Caco-2 (cell line): ENCODE measurements around the gene DIO3. TPM values are rescaled to one million over a fixed set of nuclear protein-coding genes. Genes with fewer than 3 reads are reported as not detected.
A peak's percentile ranks its signal among the peaks of the same experiment; 100 is the strongest.
"Not testable (repeated sequence)": the region's sequence is repeated elsewhere in the genome, so short reads cannot be mapped to it uniquely, and the experiment has no call there.

ENCODE experiments used
- BruUV-seq: library from RNA; stranded (reverse); fragments of 400-500 nt; replicated peaks from 2 replicates; lab custom pipeline; 2021; lab: Mats Ljungman, UMichigan
- CTCF ChIA-PET: fragments of 300-600 bp; sonication (Branson Sonifier 250); formaldehyde crosslinking; loops from one replicate; lab custom pipeline; 2022; ENCODE audit warnings: antibody characterized with exemption; lab: Charles Lee
- POLR2A ChIA-PET: fragments of 300-600 bp; sonication (Branson Sonifier 250); formaldehyde crosslinking; loops from one replicate; lab custom pipeline; 2022; ENCODE audit warnings: antibody characterized with exemption; lab: Charles Lee
- DNase-seq, 2 experiments: peaks; one replicate each; pipeline versions ENCODE4 v3.0.0 to v3.0.0-alpha.2; 2020 to 2022
- H3K27me3 ChIP-seq: replicated peaks from 2 replicates; pipeline ENCODE4 v1.6.0; 2011; ENCODE audit warnings: low read length; ENCODE audit not compliant: control insufficient read depth, insufficient read depth
- H3K36me3 ChIP-seq: 2 replicates; pipeline ENCODE4 v1.5.1; 2011; ENCODE audit warnings: low read length; ENCODE audit not compliant: control insufficient read depth, insufficient read depth
- H3K4me1 ChIP-seq: fragments of 250-450 bp; sonication (Bioruptor Pico); 2 replicates; pipeline ENCODE4 v1.5.1; 2020; ENCODE audit warnings: mild to moderate bottlenecking
- H3K4me3 ChIP-seq: 2 replicates; pipeline ENCODE4 v1.5.1; 2011; ENCODE audit warnings: low read depth, mild to moderate bottlenecking, control low read depth, low read length
- H3K9me3 ChIP-seq: fragments of 250-450 bp; sonication (Bioruptor Pico); 2 replicates; pipeline ENCODE4 v1.5.1; 2020; ENCODE audit warnings: mild to moderate bottlenecking, moderate library complexity
- H3K27ac Mint-ChIP-seq: one replicate; pipeline ENCODE4 v1.8.0; 2022; ENCODE audit warnings: mixed read lengths; ENCODE audit not compliant: unreplicated experiment
- H3K27me3 Mint-ChIP-seq: one replicate; pipeline ENCODE4 v1.8.0; 2022; ENCODE audit warnings: mixed read lengths; ENCODE audit not compliant: insufficient read depth, unreplicated experiment
- H3K36me3 Mint-ChIP-seq: one replicate; pipeline ENCODE4 v1.8.0; 2022; ENCODE audit warnings: mild to moderate bottlenecking, mixed read lengths; ENCODE audit not compliant: insufficient read depth, unreplicated experiment
- H3K4me1 Mint-ChIP-seq: one replicate; pipeline ENCODE4 v1.8.0; 2022; ENCODE audit warnings: low read depth, mixed read lengths; ENCODE audit not compliant: unreplicated experiment
- H3K4me3 Mint-ChIP-seq: one replicate; pipeline ENCODE4 v1.8.0; 2022; ENCODE audit warnings: mild to moderate bottlenecking, moderate library complexity, mixed read lengths; ENCODE audit not compliant: unreplicated experiment
- H3K9me3 Mint-ChIP-seq: one replicate; pipeline ENCODE4 v1.8.0; 2022; ENCODE audit warnings: mixed read lengths; ENCODE audit not compliant: unreplicated experiment
- intact Hi-C: fragments of 100-400 bp; cut with micrococcal nuclease; formaldehyde crosslinking; loops from one replicate; pipeline ENCODE4 v1.10.0; 2022; ENCODE audit not compliant: unreplicated experiment
- total RNA-seq: library from RNA; stranded (reverse); gene quantifications from 2 replicates; pipeline ENCODE4 v1.2.3, GENCODE V29; 2022
- TF ChIP-seq, protein P1 (sequence below), 2 experiments: fragments of 200-600 bp in 1 of 2; IDR thresholded peaks; 1 replicate in 1 of 2; 2 replicates in 1 of 2; pipeline versions ENCODE4 v1.5.1 to v1.8.0; 2011 to 2022; ENCODE audit warnings: antibody characterized with exemption in 1 of 2, control low read depth in 1 of 2, inconsistent platforms in 1 of 2, low read depth in 1 of 2, low read length in 1 of 2, mild to moderate bottlenecking in 1 of 2, moderate library complexity in 1 of 2; ENCODE audit not compliant: insufficient read depth in 1 of 2, severe bottlenecking in 1 of 2, unreplicated experiment in 1 of 2

The DIO3 gene
- total RNA-seq, 1 experiment from 2014 or later = 0.41 TPM

GRCh38 chr14:101553931-101554330 is 7.4 kb upstream of the DIO3 start:
- Mint-ChIP-seq H3K36me3 (no peaks in the 10 kb centered on the region), H3K27ac (no peak overlapping the region), H3K4me3 (no peak overlapping the region), H3K9me3 (peaks cover 11% of the 10 kb centered on the region), H3K4me1 (peaks cover 10% of the 10 kb centered on the region), H3K27me3 (peaks cover 2% of the 10 kb centered on the region)
- POLR2A ChIA-PET = no interaction called here
- TF ChIP-seq, protein P1, sequence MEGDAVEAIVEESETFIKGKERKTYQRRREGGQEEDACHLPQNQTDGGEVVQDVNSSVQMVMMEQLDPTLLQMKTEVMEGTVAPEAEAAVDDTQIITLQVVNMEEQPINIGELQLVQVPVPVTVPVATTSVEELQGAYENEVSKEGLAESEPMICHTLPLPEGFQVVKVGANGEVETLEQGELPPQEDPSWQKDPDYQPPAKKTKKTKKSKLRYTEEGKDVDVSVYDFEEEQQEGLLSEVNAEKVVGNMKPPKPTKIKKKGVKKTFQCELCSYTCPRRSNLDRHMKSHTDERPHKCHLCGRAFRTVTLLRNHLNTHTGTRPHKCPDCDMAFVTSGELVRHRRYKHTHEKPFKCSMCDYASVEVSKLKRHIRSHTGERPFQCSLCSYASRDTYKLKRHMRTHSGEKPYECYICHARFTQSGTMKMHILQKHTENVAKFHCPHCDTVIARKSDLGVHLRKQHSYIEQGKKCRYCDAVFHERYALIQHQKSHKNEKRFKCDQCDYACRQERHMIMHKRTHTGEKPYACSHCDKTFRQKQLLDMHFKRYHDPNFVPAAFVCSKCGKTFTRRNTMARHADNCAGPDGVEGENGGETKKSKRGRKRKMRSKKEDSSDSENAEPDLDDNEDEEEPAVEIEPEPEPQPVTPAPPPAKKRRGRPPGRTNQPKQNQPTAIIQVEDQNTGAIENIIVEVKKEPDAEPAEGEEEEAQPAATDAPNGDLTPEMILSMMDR (IDR thresholded peaks at IDR 0.05; ENCODE audit: insufficient read depth in 1 of 2, low read depth in 1 of 2, low read length in 1 of 2, severe bottlenecking in 1 of 2, unreplicated experiment in 1 of 2) = no peak
- Histone ChIP-seq H3K36me3 (no peaks in the 10 kb centered on the region), H3K4me1 (peaks cover 15% of the 10 kb centered on the region; the same call in 1 of the 2 replicates), H3K27me3 (no peaks in the 10 kb centered on the region), H3K4me3 (no peak overlapping the region), H3K9me3 (no peaks in the 10 kb centered on the region)
- no peak for DNase-seq
- CTCF ChIA-PET = no interaction called here
- BruUV-seq = no TSS peak
- intact Hi-C loops = no loop called here

- peaks cover 10% of the 10 kb centered on the region for H3K4me1 Mint-ChIP-seq
- Histone ChIP-seq H3K4me1 (peaks cover 20% of the 10 kb centered on the region; the same call in 1 of the 2 replicates), H3K36me3 (no peaks in the 10 kb centered on the region), H3K27me3 (peaks cover 1% of the 10 kb centered on the region; the same call in 1 of the 2 replicates), H3K9me3 (no peaks in the 10 kb centered on the region), H3K4me3 (no peak overlapping the region)
- TF ChIP-seq, protein P1 (IDR thresholded peaks at IDR 0.05; ENCODE audit: insufficient read depth in 1 of 2, low read depth in 1 of 2, low read length in 1 of 2, severe bottlenecking in 1 of 2, unreplicated experiment in 1 of 2) = no peak
- CTCF ChIA-PET = interaction anchor here (0.6 kb wide), 1 partner anchor 13 kb away, joined by 4 read pairs; no protein-coding TSS in a partner anchor
- no TSS peak for BruUV-seq
- peaks cover 2% of the 10 kb centered on the region for H3K27me3 Mint-ChIP-seq
- peak overlapping the region; percentile 66 for H3K27ac Mint-ChIP-seq
- DNase-seq = peak; percentile 33 to 75
- intact Hi-C loops = no loop called here
- POLR2A ChIA-PET = interaction anchor here (0.6 kb wide), 1 partner anchor 654 kb away, joined by 4 read pairs; no protein-coding TSS in a partner anchor
- no peaks in the 10 kb centered on the region for H3K36me3 Mint-ChIP-seq
- peaks cover 6% of the 10 kb centered on the region for H3K9me3 Mint-ChIP-seq
- H3K4me3 Mint-ChIP-seq = no peak overlapping the region
These were observed 6.2 kb upstream of the DIO3 start for GRCh38 chr14:101554991-101555668.

DNA sequence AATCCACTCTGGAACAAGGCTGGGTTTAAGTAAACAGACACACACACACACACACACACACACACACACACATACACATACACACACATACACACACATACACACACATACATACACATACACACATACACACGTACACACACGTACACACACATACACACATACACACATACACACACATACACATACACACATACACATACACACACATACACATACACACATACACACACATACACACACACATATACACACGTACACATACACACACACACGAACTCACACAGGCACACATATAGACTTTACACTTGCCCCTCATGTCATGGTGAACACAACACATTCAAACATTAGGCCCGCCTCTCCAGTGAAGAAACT is 5.6 kb upstream of the DIO3 start:
- H3K27me3 Mint-ChIP-seq, BruUV-seq, H3K4me3 ChIP-seq, H3K4me3 Mint-ChIP-seq, DNase-seq, H3K9me3 Mint-ChIP-seq, intact Hi-C loops, H3K36me3 Mint-ChIP-seq, H3K36me3 ChIP-seq, H3K27me3 ChIP-seq, H3K9me3 ChIP-seq: not testable (repeated sequence)
- H3K4me1 ChIP-seq = peaks cover 20% of the 10 kb centered on the region; the same call in 1 of the 2 replicates
- POLR2A ChIA-PET = interaction anchor here (0.6 kb wide), 1 partner anchor 655 kb away, joined by 4 read pairs; no protein-coding TSS in a partner anchor
- Mint-ChIP-seq H3K4me1 (peaks cover 10% of the 10 kb centered on the region), H3K27ac (peak overlapping the region; percentile 66)
- CTCF ChIA-PET = interaction anchor here (0.6 kb wide), 1 partner anchor 13 kb away, joined by 4 read pairs; no protein-coding TSS in a partner anchor
